OCI-LY3 (cell line): ENCODE data around the gene MIER3.

ENCODE experiments used
- EZH2phosphoT487 ChIP-seq: fragments of 200-600 bp; shearing (Covaris generic); IDR thresholded peaks from 2 replicates; pipeline ENCODE4 v1.6.1; 2018; ENCODE audit warnings: antibody characterized with exemption, mixed run types, low read depth
- TF ChIP-seq, protein P1 (sequence below): fragments of 200-600, 300-600 bp; sonication (generic); IDR thresholded peaks from 2 replicates; pipeline ENCODE4 v1.5.1; 2014; ENCODE audit warnings: antibody characterized with exemption, low read length, low read depth

DNA sequence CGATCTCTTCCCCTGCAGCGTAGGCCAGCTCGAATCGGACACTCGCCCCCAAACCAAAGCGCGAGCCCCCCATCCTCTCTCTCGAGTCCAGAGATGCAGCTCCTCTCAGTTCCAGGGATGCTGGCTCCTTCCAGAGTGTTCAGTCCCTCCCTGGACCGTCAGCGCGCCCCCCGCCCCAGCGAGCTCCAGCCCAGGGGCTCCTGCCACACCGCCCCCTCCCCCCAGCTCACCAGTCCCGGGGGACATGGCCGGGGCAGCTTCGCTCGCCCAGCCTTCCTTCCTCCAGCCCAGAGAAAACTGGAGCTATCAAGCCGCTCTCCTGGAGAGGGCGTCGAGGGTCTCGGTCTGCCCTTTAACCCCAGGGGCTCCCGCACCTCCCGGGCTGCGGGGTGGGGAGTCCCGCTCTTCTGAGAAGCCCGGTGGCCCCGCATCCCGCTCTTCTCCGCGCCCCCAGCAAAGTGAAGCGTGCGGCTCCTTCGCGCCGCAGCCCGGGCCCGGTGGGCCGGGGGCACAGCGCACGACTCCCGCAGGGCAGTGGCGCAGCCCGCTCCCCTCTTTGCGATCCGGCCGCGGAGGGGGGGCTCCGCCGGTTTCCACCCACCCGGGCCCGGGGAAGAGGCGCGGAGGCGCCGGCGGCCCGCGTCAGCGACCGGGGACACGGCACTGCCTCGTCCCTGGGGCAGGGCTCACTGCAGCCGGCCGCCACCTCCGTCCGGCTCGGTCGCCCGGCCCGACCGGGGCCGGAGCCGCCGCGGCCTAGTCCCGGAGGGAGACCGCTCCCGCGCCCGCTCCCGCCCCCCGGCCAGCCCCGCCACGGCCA is 587 bp downstream of the MIER3 start:
- TF ChIP-seq, protein P1, sequence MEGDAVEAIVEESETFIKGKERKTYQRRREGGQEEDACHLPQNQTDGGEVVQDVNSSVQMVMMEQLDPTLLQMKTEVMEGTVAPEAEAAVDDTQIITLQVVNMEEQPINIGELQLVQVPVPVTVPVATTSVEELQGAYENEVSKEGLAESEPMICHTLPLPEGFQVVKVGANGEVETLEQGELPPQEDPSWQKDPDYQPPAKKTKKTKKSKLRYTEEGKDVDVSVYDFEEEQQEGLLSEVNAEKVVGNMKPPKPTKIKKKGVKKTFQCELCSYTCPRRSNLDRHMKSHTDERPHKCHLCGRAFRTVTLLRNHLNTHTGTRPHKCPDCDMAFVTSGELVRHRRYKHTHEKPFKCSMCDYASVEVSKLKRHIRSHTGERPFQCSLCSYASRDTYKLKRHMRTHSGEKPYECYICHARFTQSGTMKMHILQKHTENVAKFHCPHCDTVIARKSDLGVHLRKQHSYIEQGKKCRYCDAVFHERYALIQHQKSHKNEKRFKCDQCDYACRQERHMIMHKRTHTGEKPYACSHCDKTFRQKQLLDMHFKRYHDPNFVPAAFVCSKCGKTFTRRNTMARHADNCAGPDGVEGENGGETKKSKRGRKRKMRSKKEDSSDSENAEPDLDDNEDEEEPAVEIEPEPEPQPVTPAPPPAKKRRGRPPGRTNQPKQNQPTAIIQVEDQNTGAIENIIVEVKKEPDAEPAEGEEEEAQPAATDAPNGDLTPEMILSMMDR: no peak
- TF ChIP-seq EZH2phosphoT487: no peak
